ENCODE measurements around the gene ONECUT1.

Gene ONECUT1

GRCh38 chr15:52730173-52730572 lies 60.0 kb downstream of the ONECUT1 start:
- peak overlapping the region; percentile 5 for H3K4me3 ChIP-seq (ENCODE audit: low read depth, low read length, poor library complexity, severe bottlenecking)
- no peaks in the 10 kb centered on the region for H4K20me1 ChIP-seq (ENCODE audit: insufficient read depth, low read length)
- no peaks in the 10 kb centered on the region for H3F3A ChIP-seq (ENCODE audit: insufficient read depth, low read length)
- peaks cover 64% of the 10 kb centered on the region for H3K4me1 ChIP-seq (ENCODE audit: insufficient read depth, low read length, severe bottlenecking)
- no peaks in the 10 kb centered on the region for H3K27me3 ChIP-seq (ENCODE audit: insufficient read depth, low read length)
- no peaks in the 10 kb centered on the region for H3K79me2 ChIP-seq (ENCODE audit: insufficient read depth, low read length)
- no peaks in the 10 kb centered on the region for H3K9me2 ChIP-seq (ENCODE audit: low read depth, low read length)
- peak overlapping the region; percentile 29 for H3K4me2 ChIP-seq (ENCODE audit: low read length)
- no peak for TF ChIP-seq EZH2 (IDR thresholded peaks at IDR 0.05; ENCODE audit: borderline replicate concordance, low read length)
- peak; percentile 67 for TF ChIP-seq CTCF (IDR thresholded peaks at IDR 0.05; ENCODE audit: low read length)
- no peaks in the 10 kb centered on the region for H3K9me3 ChIP-seq (ENCODE audit: low read length)
- H3K9ac ChIP-seq (ENCODE audit: low read length) = peak overlapping the region; percentile 47
- H3K27ac ChIP-seq (ENCODE audit: low read depth, low read length, poor library complexity, severe bottlenecking) = peak overlapping the region; percentile 83
- no peaks in the 10 kb centered on the region for H3K36me3 ChIP-seq (ENCODE audit: insufficient read depth, low read length)
- H2AFZ ChIP-seq (ENCODE audit: low read length) = peak overlapping the region; percentile 96

GRCh38 chr15:52728899-52729298 lies 61.2 kb downstream of the ONECUT1 start:
- Histone ChIP-seq H4K20me1 (ENCODE audit: insufficient read depth, low read length) (no peaks in the 10 kb centered on the region), H3K9ac (ENCODE audit: low read length) (peak overlapping the region; percentile 47; the same call in 1 of the 2 replicates), H3F3A (ENCODE audit: insufficient read depth, low read length) (no peaks in the 10 kb centered on the region), H3K4me1 (ENCODE audit: insufficient read depth, low read length, severe bottlenecking) (peaks cover 64% of the 10 kb centered on the region), H3K36me3 (ENCODE audit: insufficient read depth, low read length) (no peaks in the 10 kb centered on the region), H3K9me3 (ENCODE audit: low read length) (no peaks in the 10 kb centered on the region), H3K4me3 (ENCODE audit: low read depth, low read length, poor library complexity, severe bottlenecking) (no peak overlapping the region), H3K27ac (ENCODE audit: low read depth, low read length, poor library complexity, severe bottlenecking) (peak overlapping the region; percentile 83), H3K4me2 (ENCODE audit: low read length) (peak overlapping the region; percentile 33; the same call in 1 of the 2 replicates), H2AFZ (ENCODE audit: low read length) (peak overlapping the region; percentile 96), H3K79me2 (ENCODE audit: insufficient read depth, low read length) (no peaks in the 10 kb centered on the region), H3K27me3 (ENCODE audit: insufficient read depth, low read length) (no peaks in the 10 kb centered on the region), H3K9me2 (ENCODE audit: low read depth, low read length) (no peaks in the 10 kb centered on the region)
- TF ChIP-seq EZH2 (IDR thresholded peaks at IDR 0.05; ENCODE audit: borderline replicate concordance, low read length) (no peak), CTCF (IDR thresholded peaks at IDR 0.05; ENCODE audit: low read length) (no peak)

- H3K4me1 ChIP-seq (ENCODE audit: insufficient read depth, low read length, severe bottlenecking) = peaks cover 55% of the 10 kb centered on the region
These were observed 62.3 kb downstream of the ONECUT1 start for GRCh38 chr15:52727815-52728214.

GRCh38 chr15:52726195-52726594 lies 63.9 kb downstream of the ONECUT1 start:
- H3K4me3 ChIP-seq (ENCODE audit: low read depth, low read length, poor library complexity, severe bottlenecking) = no peak overlapping the region
- H3K36me3 ChIP-seq (ENCODE audit: insufficient read depth, low read length) = no peaks in the 10 kb centered on the region
- H4K20me1 ChIP-seq (ENCODE audit: insufficient read depth, low read length) = no peaks in the 10 kb centered on the region
- no peaks in the 10 kb centered on the region for H3K27me3 ChIP-seq (ENCODE audit: insufficient read depth, low read length)
- H3F3A ChIP-seq (ENCODE audit: insufficient read depth, low read length) = no peaks in the 10 kb centered on the region
- no peak overlapping the region for H3K4me2 ChIP-seq (ENCODE audit: low read length)
- no peaks in the 10 kb centered on the region for H3K79me2 ChIP-seq (ENCODE audit: insufficient read depth, low read length)
- H2AFZ ChIP-seq (ENCODE audit: low read length) = no peak overlapping the region
- H3K9ac ChIP-seq (ENCODE audit: low read length) = no peak overlapping the region
- TF ChIP-seq EZH2 (IDR thresholded peaks at IDR 0.05; ENCODE audit: borderline replicate concordance, low read length) (no peak), CTCF (IDR thresholded peaks at IDR 0.05; ENCODE audit: low read length) (no peak)
- no peaks in the 10 kb centered on the region for H3K9me3 ChIP-seq (ENCODE audit: low read length)
- peaks cover 40% of the 10 kb centered on the region for H3K4me1 ChIP-seq (ENCODE audit: insufficient read depth, low read length, severe bottlenecking)
- H3K9me2 ChIP-seq (ENCODE audit: low read depth, low read length) = no peaks in the 10 kb centered on the region
- H3K27ac ChIP-seq (ENCODE audit: low read depth, low read length, poor library complexity, severe bottlenecking) = no peak overlapping the region

More at GRCh38 chr15:52727815-52728214, 62.3 kb downstream of the ONECUT1 start:
- Histone ChIP-seq H3F3A (ENCODE audit: insufficient read depth, low read length) (no peaks in the 10 kb centered on the region), H3K4me2 (ENCODE audit: low read length) (no peak overlapping the region), H3K4me3 (ENCODE audit: low read depth, low read length, poor library complexity, severe bottlenecking) (no peak overlapping the region), H3K27me3 (ENCODE audit: insufficient read depth, low read length) (no peaks in the 10 kb centered on the region), H3K9me3 (ENCODE audit: low read length) (no peaks in the 10 kb centered on the region), H3K9me2 (ENCODE audit: low read depth, low read length) (no peaks in the 10 kb centered on the region), H3K27ac (ENCODE audit: low read depth, low read length, poor library complexity, severe bottlenecking) (peak overlapping the region; percentile 83), H3K36me3 (ENCODE audit: insufficient read depth, low read length) (no peaks in the 10 kb centered on the region), H4K20me1 (ENCODE audit: insufficient read depth, low read length) (no peaks in the 10 kb centered on the region), H3K79me2 (ENCODE audit: insufficient read depth, low read length) (no peaks in the 10 kb centered on the region), H3K9ac (ENCODE audit: low read length) (no peak overlapping the region), H2AFZ (ENCODE audit: low read length) (no peak overlapping the region)
- no peak for TF ChIP-seq EZH2 (IDR thresholded peaks at IDR 0.05; ENCODE audit: borderline replicate concordance, low read length)

Data from OCI-LY1 (cell line).